ENCODE measurements around the gene DHRS9.

DHRS9 gene

GRCh38 chr2:169065864-169066517, 3.4 kb upstream of the DHRS9 start:
- DNase-seq, result no peak

DNA sequence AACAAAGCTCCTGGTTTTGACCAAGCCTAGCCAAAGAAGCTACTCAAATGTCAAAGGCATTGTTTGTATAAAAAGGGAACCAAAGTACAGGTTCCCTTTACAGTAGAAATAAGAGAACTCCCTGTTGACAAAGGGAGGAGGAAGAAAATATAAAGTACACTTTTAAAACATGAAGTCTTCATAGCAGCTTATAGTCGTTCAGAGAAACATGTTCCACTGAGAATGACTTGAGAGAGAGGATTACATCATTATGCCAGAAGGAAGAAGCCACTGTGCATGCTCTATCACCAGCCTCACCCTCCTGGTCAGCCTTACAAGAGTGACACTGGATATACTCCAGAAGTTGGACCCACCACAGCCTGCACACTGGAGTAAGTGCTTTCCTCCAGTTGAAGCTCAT, 2.5 kb upstream of the DHRS9 start:
- DNase-seq, result no peak

DNA sequence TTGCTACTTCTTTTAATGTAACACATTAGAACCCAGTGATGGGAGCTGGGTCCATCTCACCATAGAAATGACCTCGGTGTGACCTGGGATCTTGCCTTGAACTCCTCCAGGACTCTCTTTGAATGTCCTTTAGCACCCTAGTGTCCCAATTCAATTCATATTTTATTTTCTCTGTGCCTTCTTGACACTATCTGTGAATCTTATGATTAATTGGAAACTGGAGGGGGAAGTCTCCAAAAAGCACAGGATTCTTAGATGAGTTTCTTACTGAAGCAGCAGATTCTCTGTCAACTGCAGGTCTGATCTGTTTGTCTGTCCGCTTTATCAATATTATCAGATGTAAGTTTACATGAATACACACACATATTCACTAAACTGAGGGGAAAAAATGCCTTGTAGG, 470 bp downstream of the DHRS9 start:
- DNase-seq, result no peak

- DNase-seq, result no peak
These were observed 2.1 kb downstream of the DHRS9 start for GRCh38 chr2:169071455-169071854.

DNA sequence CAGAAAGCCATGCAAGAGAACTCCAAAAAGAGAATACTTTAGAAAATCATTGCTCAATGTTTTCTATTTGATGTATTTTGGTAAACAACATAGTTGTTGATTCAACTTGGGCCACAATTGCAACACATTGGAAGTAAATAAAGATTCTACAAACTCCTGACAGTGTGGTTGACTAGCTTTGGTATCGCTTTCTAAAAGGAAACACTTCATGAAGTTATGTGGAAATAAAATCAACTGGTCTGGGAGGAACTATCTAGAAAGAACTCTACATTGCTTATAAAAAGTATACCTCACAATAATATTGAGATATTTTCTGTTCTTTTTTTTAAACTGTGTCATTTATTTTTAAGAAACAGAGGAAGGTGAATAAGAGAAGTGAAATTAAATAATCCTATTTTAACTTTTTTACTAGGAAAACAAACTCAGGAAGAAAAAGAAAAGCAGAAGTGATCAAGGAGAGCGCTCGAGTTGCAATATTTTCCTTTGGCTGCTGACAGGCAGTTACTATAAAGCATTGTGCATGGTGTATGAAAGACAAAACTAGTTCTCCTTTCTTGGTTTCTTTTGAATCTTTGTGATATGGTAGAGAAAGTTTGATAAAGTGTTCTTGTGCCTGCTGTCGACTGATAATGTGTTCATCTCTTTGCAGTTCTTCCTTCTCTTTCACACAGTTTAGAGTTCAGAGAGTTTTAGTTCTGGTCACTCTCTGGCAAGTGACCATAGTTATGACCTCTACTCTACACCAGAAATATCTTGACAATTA, 3.0 kb downstream of the DHRS9 start:
- no peak for DNase-seq

- DNase-seq, result no peak
These were observed 4.0 kb downstream of the DHRS9 start for GRCh38 chr2:169073211-169073962.

DNA sequence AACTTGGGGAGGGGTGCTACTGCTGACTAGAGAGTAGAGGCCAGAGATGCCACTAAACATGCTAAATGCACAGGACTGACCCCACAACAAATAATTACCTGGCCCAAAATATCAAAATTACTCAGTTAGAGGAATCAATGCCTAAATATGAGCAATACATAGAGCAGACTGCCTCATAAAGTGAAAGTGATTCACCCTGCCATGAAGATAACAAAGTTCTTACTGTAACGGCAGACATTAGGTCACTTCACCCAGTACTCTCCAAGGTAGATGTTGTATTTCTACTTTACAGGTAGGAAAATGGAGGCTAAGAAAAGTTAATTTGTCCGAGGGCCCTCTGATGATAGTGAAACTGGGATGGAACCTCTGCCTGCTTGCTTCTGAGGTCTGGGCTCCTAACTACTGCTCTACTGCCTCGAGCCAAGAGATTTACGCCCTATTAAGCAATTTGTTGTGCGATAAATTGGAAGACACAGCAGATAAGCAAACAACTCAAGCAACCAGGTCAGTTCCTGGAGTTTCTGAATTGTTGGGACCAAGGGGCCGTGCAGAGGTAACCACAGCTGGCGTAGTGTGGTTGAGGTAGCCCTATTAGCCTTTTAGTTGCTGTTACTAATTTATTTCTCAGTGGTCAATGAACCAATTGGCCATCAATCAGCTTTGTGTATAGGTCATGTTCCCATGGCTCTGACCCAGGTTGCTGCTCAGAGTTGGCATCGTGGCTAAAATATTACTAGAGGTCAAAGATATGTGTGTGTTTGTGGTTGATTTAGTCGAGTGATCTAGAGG, 4.8 kb downstream of the DHRS9 start:
- DNase-seq, result no peak

- no peak for DNase-seq
These were observed 8.4 kb downstream of the DHRS9 start for GRCh38 chr2:169077674-169078240.

GRCh38 chr2:169080250-169081069, 11.1 kb downstream of the DHRS9 start:
- no peak for DNase-seq

DNA sequence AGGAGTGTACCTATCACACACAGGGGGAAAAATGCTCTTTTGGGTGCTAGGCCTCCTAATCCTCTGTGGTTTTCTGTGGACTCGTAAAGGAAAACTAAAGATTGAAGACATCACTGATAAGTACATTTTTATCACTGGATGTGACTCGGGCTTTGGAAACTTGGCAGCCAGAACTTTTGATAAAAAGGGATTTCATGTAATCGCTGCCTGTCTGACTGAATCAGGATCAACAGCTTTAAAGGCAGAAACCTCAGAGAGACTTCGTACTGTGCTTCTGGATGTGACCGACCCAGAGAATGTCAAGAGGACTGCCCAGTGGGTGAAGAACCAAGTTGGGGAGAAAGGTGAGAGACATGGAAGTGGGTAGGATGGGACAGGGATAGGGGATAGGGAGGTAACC, 12.2 kb downstream of the DHRS9 start:
- no peak for DNase-seq

DNA sequence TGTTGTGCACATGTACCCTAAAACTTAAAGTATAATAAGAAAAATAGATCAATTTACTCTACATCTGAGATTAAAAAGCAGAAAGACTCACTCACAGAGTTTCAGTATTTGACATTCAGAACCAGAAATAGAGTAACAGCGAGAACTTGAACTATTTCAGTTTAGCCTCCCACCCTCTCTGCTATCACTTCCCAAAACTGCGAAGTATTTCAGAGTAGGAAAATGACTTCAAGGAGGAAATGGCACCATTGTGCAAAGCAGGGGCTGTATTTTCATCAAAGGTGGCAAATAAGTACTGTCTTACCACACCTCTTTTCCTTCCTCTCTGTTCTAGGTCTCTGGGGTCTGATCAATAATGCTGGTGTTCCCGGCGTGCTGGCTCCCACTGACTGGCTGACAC, 13.6 kb downstream of the DHRS9 start:
- no peak for DNase-seq

DNA sequence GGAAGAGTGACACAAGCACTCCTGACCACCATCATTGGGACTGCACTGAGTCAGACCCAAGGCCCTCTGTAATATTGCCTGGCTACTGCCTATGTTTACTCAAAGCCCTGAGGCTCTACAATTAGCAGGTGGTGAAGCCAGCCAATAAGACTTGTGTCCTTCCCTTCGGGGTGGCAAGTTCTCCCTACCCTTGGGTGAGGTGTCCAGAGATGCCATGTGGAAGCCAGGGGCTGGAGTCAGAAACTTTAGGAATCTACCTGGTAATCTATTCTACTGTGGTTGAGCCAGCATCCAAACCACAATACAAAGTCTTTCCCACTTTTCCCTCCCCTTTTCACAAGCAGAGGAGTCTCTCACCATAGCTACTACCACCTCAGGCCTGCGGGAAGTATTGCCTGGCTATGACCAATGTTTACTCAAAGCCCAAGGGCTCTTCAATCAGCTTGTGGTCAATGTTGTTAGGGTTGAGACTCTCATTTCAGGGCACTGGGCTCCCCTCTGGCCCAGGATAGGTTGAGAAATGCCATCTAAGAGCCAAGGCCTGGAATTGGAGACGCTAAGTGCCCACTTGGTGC, 17.6 kb downstream of the DHRS9 start:
- DNase-seq, result no peak

- DNase-seq, result no peak
These were observed 18.5 kb downstream of the DHRS9 start for GRCh38 chr2:169087757-169088379.

GRCh38 chr2:169089182-169089581, 19.8 kb downstream of the DHRS9 start:
- no peak for DNase-seq

- DNase-seq, result no peak
These were observed 20.9 kb downstream of the DHRS9 start for GRCh38 chr2:169090133-169090820.

GRCh38 chr2:169091256-169091655, 21.9 kb downstream of the DHRS9 start:
- no peak for DNase-seq

DNA sequence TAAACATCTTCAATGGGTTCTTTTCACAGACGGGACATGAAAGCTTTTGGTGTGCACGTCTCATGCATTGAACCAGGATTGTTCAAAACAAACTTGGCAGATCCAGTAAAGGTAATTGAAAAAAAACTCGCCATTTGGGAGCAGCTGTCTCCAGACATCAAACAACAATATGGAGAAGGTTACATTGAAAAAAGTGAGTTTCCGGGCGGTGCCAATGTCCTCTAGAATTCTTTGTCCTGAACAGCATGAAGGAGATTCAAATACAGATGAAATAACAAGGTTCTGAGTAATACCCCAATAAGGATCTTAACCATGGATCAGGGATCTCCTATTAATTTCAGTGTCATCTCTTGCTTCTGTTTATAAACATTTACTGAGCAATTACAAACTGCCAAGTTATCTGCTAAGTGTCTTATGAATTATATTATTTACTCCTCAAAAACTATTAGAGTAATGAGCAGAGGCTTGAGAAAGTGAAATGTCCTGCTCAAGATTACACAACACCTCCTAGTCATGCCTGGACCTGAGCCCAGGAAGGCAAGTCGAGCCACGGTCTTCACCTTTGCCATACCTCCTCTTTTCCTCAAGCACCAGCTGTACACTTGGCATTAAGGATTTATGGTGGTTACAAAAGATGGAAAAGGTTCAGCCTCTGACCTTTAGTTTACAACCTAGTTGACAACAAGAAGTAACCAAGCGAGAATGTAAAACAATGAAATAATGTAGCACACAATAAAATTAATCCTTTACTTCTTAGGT, 22.6 kb downstream of the DHRS9 start:
- no peak for DNase-seq

DNA sequence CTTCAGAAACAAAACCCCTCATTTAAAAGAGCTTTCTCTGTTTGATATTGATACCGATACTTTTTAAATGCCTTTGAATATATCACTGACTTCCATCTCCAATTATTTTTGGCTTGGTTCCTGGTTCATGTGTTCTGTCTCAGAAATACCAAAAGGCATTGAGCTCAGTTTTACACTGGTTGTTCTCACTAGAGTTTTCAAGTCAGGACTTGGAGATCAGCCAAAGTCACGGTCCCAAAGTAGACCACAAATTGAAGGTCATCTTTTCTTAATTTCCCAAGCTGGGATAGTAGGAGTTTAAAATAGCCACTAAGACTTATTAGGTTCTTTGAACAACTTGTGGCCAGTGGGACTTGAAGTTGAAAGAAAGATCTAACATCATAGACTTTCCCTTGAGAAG, 24.2 kb downstream of the DHRS9 start:
- DNase-seq, result no peak

DNA sequence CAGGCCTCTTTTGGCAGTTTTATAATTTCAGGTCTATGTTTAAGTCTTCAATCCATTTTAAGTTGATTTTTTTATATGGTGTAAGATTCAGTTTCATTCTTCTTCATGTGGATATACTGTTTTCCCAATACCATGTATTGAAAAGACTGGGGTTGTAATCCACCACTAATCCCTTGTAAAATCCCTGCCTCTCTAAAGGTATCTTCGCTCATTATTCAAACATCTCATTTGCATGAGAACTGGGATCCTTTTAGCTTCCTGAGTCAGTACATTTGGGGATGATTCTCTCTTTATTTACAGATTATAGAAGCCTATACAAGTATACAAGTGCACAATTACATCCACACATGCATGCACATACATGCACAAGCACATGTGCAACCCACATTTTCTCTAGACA, 25.3 kb downstream of the DHRS9 start:
- no peak for DNase-seq

Measured in NK-92 treated with Interleukin-12 subunit alpha and Interleukin-12 subunit beta, amount 100 ng/mL, for 24 hours (cell line).